ENCODE data around the gene COL23A1.

The COL23A1 gene

DNA sequence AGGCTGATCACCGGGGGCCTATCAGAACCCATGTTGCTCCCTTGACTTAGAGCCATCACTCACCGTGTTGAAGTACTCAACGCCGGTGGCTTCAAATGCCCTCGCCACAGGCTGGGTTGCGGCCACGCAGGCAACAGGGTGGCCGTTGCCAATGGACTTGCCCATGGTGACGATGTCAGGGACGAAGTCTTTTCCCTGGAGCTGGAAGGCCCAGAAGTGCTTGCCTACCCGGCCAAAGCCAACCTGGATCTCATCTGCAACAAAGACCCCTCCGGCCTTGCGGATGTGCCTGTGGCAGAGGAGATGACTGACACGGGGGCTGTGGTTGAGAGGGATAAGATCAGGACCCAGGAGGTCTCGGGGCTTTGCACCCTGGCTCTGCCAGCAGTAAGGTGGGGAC is 367.9 kb downstream of the COL23A1 start:
- no peak for TF ChIP-seq POLR2A (IDR thresholded peaks at IDR 0.05; ENCODE audit: low read depth, low read length)
- no peak for TF ChIP-seq POLR2AphosphoS5 (IDR thresholded peaks at IDR 0.05; ENCODE audit: low read depth, low read length)
- no peak for DNase-seq (ENCODE audit: insufficient read length, low spot score)
- no peak for FAIRE-seq

DNA sequence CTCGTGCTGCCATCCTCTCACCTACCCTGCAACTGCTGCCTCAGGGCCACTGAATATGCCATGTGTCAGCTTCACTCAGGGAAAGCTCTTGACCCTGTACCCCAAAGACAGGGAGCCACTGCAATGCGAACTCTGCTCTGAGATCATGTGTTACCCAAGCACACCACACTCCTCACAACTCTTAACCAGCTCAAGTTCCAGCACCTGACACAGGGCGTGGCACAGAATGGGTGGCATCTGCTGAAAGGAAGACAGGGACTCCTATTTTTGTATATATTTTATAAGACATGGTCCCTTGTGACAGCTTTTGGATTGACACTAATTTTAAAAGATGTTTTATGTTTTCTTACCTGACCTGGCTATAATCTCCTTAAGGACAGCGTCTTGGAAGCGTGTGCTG is 368.3 kb downstream of the COL23A1 start:
- no peak for TF ChIP-seq POLR2AphosphoS5 (IDR thresholded peaks at IDR 0.05; ENCODE audit: low read depth, low read length)
- DNase-seq (ENCODE audit: insufficient read length, low spot score), result no peak
- no peak for FAIRE-seq

DNA sequence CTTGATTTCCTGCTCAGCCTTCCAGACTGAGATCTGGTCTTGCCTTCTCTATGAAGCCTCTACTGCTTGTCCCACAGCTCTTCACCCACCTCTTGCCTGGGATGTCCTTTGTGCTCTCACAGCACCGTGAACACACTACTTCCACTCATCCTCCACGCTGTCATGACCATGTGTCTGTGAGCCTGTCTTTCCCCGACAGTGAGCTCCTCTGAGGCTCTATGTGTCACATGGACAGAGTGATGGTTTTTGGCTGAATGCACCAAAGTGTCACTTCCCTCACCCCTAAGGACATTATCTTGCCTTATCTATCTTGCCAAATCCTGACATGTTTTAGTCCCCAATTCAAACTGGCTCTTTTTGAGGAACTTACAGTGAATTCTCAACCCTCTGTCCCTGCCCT is 368.9 kb downstream of the COL23A1 start:
- DNase-seq (ENCODE audit: insufficient read length, low spot score) (no peak), FAIRE-seq (no peak)
- no peak for TF ChIP-seq POLR2AphosphoS5 (IDR thresholded peaks at IDR 0.05; ENCODE audit: low read depth, low read length)
- TF ChIP-seq POU2F2 (IDR thresholded peaks at IDR 0.05; ENCODE audit: low read depth, low read length), result no peak
- TF ChIP-seq POLR2A (IDR thresholded peaks at IDR 0.05; ENCODE audit: low read depth, low read length), result no peak
- no peak for TF ChIP-seq SPI1 (IDR thresholded peaks at IDR 0.05; ENCODE audit: low read depth, low read length)
- no peak for TF ChIP-seq TAF1 (IDR thresholded peaks at IDR 0.05; ENCODE audit: low read depth, low read length)
- no peak for TF ChIP-seq PAX5 (IDR thresholded peaks at IDR 0.05; ENCODE audit: insufficient read depth, low read length, severe bottlenecking)

DNA sequence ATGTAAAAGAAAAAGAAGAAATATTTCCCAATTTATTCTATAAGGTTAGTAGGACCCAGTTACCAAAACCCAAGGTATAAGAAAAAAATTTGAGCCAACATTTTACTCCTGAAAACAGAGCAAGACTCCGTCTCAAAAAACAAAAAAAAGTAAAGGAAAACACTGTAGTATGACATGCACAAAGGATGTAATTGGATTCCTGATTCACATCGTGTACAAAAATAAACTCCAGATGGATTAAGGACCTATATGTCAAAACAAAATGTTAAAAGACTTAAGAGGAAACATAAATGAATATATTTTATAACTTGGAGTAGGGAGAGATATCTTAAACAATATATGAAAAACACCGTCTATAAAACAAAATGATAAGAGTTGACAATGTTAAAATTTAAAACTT is 371.4 kb downstream of the COL23A1 start:
- DNase-seq (ENCODE audit: insufficient read length, low spot score) (no peak), FAIRE-seq (no peak)
- TF ChIP-seq SPI1 (IDR thresholded peaks at IDR 0.05; ENCODE audit: low read depth, low read length) (no peak), POLR2A (IDR thresholded peaks at IDR 0.05; ENCODE audit: low read depth, low read length) (no peak), POU2F2 (IDR thresholded peaks at IDR 0.05; ENCODE audit: low read depth, low read length) (no peak), PAX5 (IDR thresholded peaks at IDR 0.05; ENCODE audit: insufficient read depth, low read length, severe bottlenecking) (no peak)

DNA sequence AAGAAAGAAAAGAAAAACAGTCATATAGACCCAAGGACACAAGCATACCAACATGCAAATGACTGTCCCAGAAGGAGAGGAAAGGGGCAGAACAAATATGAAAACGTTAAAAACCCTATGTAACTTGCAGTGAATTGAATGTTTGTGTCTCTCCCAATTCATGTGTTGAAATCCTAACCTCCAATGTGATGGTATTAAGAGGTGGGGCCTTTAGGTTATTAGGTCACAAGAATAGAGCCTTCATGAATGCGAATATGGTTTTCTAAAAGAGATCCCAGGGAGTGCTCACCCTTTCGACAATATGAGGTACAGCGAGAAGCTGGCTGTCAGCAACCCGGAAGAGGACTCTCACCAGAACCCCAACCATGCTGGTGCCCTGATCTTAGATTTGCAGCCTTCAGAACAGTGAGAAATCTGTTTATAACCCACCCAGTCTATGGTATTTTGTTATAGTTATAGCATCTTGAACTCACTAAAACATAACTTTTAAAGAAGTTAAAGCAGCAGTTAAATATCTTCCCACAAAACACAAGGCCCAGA is 371.9 kb downstream of the COL23A1 start:
- DNase-seq (ENCODE audit: insufficient read length, low spot score), result no peak
- FAIRE-seq, result no peak
- TF ChIP-seq TAF1 (IDR thresholded peaks at IDR 0.05; ENCODE audit: low read depth, low read length), result no peak
- peak; percentile 41; the same call in 1 of the 2 replicates for TF ChIP-seq POLR2AphosphoS5 (IDR thresholded peaks at IDR 0.05; ENCODE audit: low read depth, low read length)
- TF ChIP-seq POLR2A (IDR thresholded peaks at IDR 0.05; ENCODE audit: low read depth, low read length), result no peak
- TF ChIP-seq POU2F2 (IDR thresholded peaks at IDR 0.05; ENCODE audit: low read depth, low read length), result no peak

DNA sequence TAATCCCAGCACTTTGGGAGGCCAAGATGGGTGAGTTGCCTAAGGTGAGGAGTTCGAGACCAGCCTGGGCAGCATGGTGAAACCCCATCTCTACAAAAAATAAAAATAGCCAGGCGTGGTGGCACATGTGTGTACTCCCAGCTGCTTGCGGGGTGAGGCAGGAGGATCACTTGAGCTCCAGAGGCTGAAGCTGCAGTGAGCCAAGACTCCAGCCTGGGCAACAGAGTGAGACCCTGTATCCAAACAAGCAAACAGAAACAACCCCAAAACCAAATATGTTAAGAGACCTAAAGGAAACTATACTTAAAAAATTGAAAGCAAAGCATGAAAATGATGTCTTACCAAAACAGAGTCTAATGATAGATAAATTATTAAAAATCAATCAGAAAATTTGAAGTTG is 373.4 kb downstream of the COL23A1 start:
- no peak for TF ChIP-seq TAF1 (IDR thresholded peaks at IDR 0.05; ENCODE audit: low read depth, low read length)
- no peak for TF ChIP-seq POLR2A (IDR thresholded peaks at IDR 0.05; ENCODE audit: low read depth, low read length)
- no peak for TF ChIP-seq SPI1 (IDR thresholded peaks at IDR 0.05; ENCODE audit: low read depth, low read length)
- no peak for TF ChIP-seq POLR2AphosphoS5 (IDR thresholded peaks at IDR 0.05; ENCODE audit: low read depth, low read length)
- TF ChIP-seq POU2F2 (IDR thresholded peaks at IDR 0.05; ENCODE audit: low read depth, low read length), result no peak
- TF ChIP-seq PAX5 (IDR thresholded peaks at IDR 0.05; ENCODE audit: insufficient read depth, low read length, severe bottlenecking), result no peak
- no peak for FAIRE-seq
- DNase-seq (ENCODE audit: insufficient read length, low spot score), result no peak

DNA sequence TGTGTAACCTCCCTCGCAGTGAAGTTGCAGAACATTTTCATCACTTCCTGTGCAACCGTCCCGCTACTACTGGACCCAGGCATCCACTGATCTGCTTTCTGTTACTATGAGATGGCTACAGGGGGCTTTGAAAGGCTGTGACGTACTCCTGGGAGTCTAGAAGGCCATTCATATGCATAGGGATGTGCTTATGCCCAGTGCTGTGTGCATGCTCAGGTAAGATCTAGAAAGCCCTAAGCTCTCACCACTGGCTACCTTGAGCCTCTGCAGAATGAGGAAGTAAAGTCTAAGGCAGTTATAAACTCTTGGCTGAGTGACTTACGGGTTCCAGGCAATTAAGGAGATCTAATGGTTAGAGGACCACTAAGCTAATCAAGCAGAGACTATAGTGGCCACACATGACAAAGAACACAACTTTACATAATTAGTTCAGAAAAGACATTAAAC is 374.1 kb downstream of the COL23A1 start:
- no peak for TF ChIP-seq PAX5 (IDR thresholded peaks at IDR 0.05; ENCODE audit: insufficient read depth, low read length, severe bottlenecking)
- TF ChIP-seq POLR2AphosphoS5 (IDR thresholded peaks at IDR 0.05; ENCODE audit: low read depth, low read length), result no peak
- TF ChIP-seq TAF1 (IDR thresholded peaks at IDR 0.05; ENCODE audit: low read depth, low read length), result no peak
- TF ChIP-seq POU2F2 (IDR thresholded peaks at IDR 0.05; ENCODE audit: low read depth, low read length), result no peak
- TF ChIP-seq SPI1 (IDR thresholded peaks at IDR 0.05; ENCODE audit: low read depth, low read length), result no peak
- no peak for TF ChIP-seq POLR2A (IDR thresholded peaks at IDR 0.05; ENCODE audit: low read depth, low read length)
- FAIRE-seq (no peak), DNase-seq (ENCODE audit: insufficient read length, low spot score) (no peak)

DNA sequence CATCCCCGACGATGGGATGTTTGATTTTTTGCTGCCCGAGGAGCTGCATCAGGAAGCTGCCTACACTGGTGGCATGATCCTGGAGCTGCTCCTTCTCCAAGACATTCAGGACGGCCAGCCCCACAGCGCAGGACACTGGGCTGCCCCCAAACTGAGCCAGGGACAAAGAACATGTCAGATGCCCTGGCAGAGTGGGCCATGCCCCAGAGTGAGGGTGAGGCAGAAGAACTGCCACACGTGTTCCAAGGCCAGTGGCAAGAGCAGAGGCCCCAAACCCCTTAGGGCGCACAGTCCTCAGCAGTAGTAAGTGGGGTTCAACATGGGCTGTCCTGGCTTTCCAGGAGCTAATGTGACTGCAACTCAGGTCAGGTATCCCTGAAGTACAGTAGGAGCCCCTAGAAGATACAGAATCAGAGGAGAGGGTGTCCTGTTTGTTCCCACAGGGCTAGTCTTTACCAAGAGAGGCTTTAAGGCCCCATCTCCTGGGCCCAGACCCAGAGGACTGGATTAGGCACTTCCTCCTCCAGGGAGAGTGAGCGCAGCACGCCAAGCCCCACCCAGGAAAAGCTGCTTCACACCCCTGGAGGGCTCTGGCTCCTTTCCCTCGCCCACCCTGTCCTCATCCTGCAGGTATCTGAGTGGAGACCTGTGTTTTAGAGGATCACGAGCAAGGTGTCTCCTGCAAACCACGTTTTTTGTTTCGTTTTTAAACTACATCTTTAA is 374.8 kb downstream of the COL23A1 start:
- FAIRE-seq (no peak), DNase-seq (ENCODE audit: insufficient read length, low spot score) (no peak)
- TF ChIP-seq PAX5 (IDR thresholded peaks at IDR 0.05; ENCODE audit: insufficient read depth, low read length, severe bottlenecking), result no peak
- peak; percentile 50; the same call in 1 of the 2 replicates for TF ChIP-seq POLR2A (IDR thresholded peaks at IDR 0.05; ENCODE audit: low read depth, low read length)
- TF ChIP-seq POLR2AphosphoS5 (IDR thresholded peaks at IDR 0.05; ENCODE audit: low read depth, low read length), result peak; percentile 72; the same call in 1 of the 2 replicates

DNA sequence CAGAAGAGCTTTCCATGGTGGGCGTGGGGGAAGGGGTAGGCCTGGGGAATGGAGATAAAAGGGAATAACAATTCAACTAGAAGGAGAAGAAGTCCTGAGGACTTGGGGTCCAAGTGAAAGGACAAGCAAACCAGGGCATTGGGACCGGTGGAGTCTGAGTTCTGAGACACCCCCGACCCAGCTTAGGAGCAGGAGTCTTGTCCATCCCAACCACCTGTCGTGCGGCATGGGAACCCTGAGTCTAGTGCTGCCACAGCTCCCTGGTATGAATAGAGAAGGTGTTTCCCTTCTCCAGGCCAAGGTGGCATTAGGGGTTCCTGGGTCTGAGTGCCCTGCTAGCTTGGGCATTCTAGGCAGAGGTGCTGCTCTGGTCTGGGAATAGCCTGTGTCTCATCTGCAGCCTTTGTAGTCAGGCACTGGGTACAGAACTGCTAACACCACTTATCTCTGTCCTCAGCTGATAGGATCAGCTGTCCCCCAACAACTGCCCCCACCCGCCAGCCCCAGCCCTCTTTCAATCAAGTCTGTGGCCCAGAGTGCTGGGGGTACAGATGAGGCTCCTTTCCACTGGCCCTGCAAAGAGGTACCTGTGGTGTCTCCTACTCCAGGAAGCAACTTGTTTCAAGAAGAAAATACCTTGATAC is 375.9 kb downstream of the COL23A1 start:
- TF ChIP-seq POLR2A (IDR thresholded peaks at IDR 0.05; ENCODE audit: low read depth, low read length), result peak; percentile 67
- TF ChIP-seq TAF1 (IDR thresholded peaks at IDR 0.05; ENCODE audit: low read depth, low read length), result 0 out of 2 replicates have a peak, but pooled peaks have one; percentile 24
- TF ChIP-seq POLR2AphosphoS5 (IDR thresholded peaks at IDR 0.05; ENCODE audit: low read depth, low read length), result peak; percentile 74
- TF ChIP-seq POU2F2 (IDR thresholded peaks at IDR 0.05; ENCODE audit: low read depth, low read length), result peak; percentile 38; the same call in 1 of the 2 replicates
- TF ChIP-seq PAX5 (IDR thresholded peaks at IDR 0.05; ENCODE audit: insufficient read depth, low read length, severe bottlenecking), result no peak
- no peak for TF ChIP-seq SPI1 (IDR thresholded peaks at IDR 0.05; ENCODE audit: low read depth, low read length)
- DNase-seq (ENCODE audit: insufficient read length, low spot score) (no peak), FAIRE-seq (no peak)

DNA sequence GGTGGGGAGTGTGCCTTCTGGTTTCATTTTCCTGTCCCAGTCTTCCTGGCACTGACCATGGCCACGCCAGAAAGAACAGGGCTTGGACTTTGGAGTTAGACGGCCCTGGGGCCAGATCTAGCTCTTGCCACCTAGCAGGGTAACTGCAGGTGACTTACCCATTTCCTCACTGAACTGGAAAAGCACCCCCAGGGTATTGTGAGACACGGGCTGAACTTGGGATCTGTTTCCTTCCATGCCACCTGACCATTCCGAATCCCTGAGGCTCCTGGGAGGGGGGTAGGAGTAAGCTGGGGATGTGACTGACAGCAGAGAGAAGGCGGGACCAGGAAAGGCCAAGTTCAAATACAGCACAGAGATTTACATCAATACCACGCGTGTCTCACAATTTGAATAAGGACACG is 376.4 kb downstream of the COL23A1 start:
- TF ChIP-seq POLR2AphosphoS5 (IDR thresholded peaks at IDR 0.05; ENCODE audit: low read depth, low read length), result no peak; the same call in 1 of the 2 replicates
- TF ChIP-seq POLR2A (IDR thresholded peaks at IDR 0.05; ENCODE audit: low read depth, low read length), result no peak
- no peak for TF ChIP-seq PAX5 (IDR thresholded peaks at IDR 0.05; ENCODE audit: insufficient read depth, low read length, severe bottlenecking)
- TF ChIP-seq SPI1 (IDR thresholded peaks at IDR 0.05; ENCODE audit: low read depth, low read length), result no peak
- no peak for TF ChIP-seq TAF1 (IDR thresholded peaks at IDR 0.05; ENCODE audit: low read depth, low read length)
- DNase-seq (ENCODE audit: insufficient read length, low spot score) (no peak), FAIRE-seq (no peak)
